Kidney epithelial cell (primary cell): ENCODE results near the gene NECAB2. TPM values are rescaled to one million over a fixed set of nuclear protein-coding genes. Genes with fewer than 3 reads are reported as not detected.

Source experiments
- DNase-seq: peaks from one replicate; pipeline ENCODE4 v3.0.0-alpha.2; 2010; ENCODE audit warnings: low read depth
- H3K27me3 ChIP-seq: 2 replicates; pipeline ENCODE4 v1.6.0; 2011; ENCODE audit warnings: low read length; ENCODE audit not compliant: control insufficient read depth, insufficient read depth
- H3K36me3 ChIP-seq: 2 replicates; pipeline ENCODE4 v1.5.1; 2011; ENCODE audit warnings: low read length; ENCODE audit not compliant: control insufficient read depth, insufficient read depth
- H3K4me3 ChIP-seq: 2 replicates; pipeline ENCODE4 v1.5.1; 2011; ENCODE audit warnings: low read depth, mild to moderate bottlenecking, control low read depth, low read length
- total RNA-seq: library from RNA; depleted of rRNA; stranded (reverse); fragments of >200 nt; gene quantifications from 2 replicates; pipeline ENCODE4 v1.2.3, GENCODE V29; 2015
- TF ChIP-seq, protein P1 (sequence below): IDR thresholded peaks from 2 replicates; pipeline ENCODE4 v1.5.1; 2011; ENCODE audit warnings: mild to moderate bottlenecking, moderate library complexity, low read length, control low read depth, inconsistent platforms; ENCODE audit not compliant: insufficient read depth, poor library complexity, severe bottlenecking

NECAB2 gene
- total RNA-seq, 1 donor from 2014 or later, result not detected

DNA sequence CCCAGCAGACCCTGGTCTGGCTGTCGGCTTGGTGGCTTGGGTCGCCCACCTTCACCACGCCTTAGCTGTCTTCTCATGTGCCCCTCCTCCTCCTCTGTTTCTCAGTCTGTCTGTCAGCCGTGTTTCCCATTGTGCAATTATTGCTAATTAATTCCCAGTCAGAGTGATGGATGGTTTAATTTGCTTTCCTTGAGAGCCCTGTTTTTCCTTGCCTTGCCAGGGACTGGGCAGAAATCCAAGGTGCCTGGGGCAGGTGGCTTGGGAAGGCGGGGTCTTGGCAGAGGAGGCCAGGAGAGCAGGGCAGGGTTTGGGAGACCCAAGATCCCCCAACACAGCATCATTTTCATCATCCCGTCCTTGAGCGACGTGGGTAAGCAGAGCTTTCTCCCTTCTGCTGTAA, 21.3 kb downstream of the NECAB2 start:
- TF ChIP-seq, protein P1, sequence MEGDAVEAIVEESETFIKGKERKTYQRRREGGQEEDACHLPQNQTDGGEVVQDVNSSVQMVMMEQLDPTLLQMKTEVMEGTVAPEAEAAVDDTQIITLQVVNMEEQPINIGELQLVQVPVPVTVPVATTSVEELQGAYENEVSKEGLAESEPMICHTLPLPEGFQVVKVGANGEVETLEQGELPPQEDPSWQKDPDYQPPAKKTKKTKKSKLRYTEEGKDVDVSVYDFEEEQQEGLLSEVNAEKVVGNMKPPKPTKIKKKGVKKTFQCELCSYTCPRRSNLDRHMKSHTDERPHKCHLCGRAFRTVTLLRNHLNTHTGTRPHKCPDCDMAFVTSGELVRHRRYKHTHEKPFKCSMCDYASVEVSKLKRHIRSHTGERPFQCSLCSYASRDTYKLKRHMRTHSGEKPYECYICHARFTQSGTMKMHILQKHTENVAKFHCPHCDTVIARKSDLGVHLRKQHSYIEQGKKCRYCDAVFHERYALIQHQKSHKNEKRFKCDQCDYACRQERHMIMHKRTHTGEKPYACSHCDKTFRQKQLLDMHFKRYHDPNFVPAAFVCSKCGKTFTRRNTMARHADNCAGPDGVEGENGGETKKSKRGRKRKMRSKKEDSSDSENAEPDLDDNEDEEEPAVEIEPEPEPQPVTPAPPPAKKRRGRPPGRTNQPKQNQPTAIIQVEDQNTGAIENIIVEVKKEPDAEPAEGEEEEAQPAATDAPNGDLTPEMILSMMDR, result no peak
- Histone ChIP-seq H3K4me3 (no peak overlapping the region), H3K36me3 (no peaks in the 10 kb centered on the region), H3K27me3 (peaks cover 26% of the 10 kb centered on the region)
- no peak for DNase-seq

- H3K4me3 ChIP-seq, result no peak overlapping the region
- TF ChIP-seq, protein P1, result no peak
- H3K36me3 ChIP-seq, result no peaks in the 10 kb centered on the region
- DNase-seq, result no peak
- H3K27me3 ChIP-seq, result peaks cover 26% of the 10 kb centered on the region
These were observed 22.4 kb downstream of the NECAB2 start for GRCh38 chr16:83990492-83990891.

DNA sequence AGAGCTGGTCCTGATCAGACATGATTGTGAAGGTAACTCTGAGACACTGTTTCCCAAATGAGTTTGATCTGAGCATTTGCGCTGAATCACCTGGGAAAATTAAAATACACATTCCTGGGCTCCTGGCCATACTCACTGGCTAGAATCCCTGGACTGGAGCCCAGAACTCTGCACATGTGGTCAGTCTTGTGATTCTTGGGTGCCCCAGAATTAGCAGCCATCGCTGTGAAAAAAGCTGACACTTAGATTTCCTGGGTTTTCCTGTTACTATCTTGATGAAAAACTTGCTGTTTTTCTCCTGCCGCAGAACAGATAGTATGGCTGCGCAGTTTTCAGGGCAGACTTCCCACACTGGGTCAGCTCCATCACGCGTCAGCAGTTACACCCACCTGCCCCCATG, 24.6 kb downstream of the NECAB2 start:
- peaks cover 32% of the 10 kb centered on the region for H3K27me3 ChIP-seq
- TF ChIP-seq, protein P1, result no peak
- DNase-seq, result peak; percentile 18
- H3K36me3 ChIP-seq, result no peaks in the 10 kb centered on the region
- H3K4me3 ChIP-seq, result no peak overlapping the region

GRCh38 chr16:83994087-83994486, 26.0 kb downstream of the NECAB2 start:
- DNase-seq, result peak; percentile 80
- TF ChIP-seq, protein P1, result no peak
- Histone ChIP-seq H3K27me3 (peaks cover 22% of the 10 kb centered on the region), H3K4me3 (no peak overlapping the region), H3K36me3 (no peaks in the 10 kb centered on the region)

GRCh38 chr16:83994703-83995102, 26.7 kb downstream of the NECAB2 start:
- no peak for DNase-seq
- TF ChIP-seq, protein P1, result no peak
- Histone ChIP-seq H3K27me3 (peaks cover 18% of the 10 kb centered on the region), H3K4me3 (no peak overlapping the region), H3K36me3 (no peaks in the 10 kb centered on the region)

GRCh38 chr16:83995754-83996153, 27.7 kb downstream of the NECAB2 start:
- no peak for DNase-seq
- H3K4me3 ChIP-seq, result no peak overlapping the region
- TF ChIP-seq, protein P1, result no peak
- no peaks in the 10 kb centered on the region for H3K36me3 ChIP-seq
- H3K27me3 ChIP-seq, result peaks cover 10% of the 10 kb centered on the region
